ENCODE measurements around the gene PHC2.

DNA sequence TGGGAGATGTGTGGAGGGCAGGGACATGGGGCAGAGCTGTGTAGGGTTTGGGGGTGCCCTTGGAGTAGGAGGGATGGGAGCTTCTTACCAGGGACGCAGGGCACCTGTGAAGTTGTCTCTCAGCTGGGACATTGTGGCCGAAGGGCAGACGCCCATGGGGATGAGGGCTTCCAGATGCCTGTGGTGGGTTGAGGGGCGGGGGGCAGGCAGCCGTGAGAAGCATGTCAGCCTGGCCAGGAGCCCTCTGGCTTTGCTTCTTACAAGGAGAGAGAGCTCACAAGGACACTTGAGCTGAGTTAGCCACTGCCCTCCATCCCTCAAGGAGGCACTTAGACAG, 118.5 kb downstream of the PHC2 start:
- TF ChIP-seq POLR2A (IDR thresholded peaks at IDR 0.05; ENCODE audit: low read depth, low read length) (no peak), PAX5 (IDR thresholded peaks at IDR 0.05; ENCODE audit: insufficient read depth, low read length, severe bottlenecking) (no peak)
